Activated CD8-positive, alpha-beta T cell treated with anti-CD3 and anti-CD28 coated beads for 36 hours (primary cell): Measurements from ENCODE around the gene TRAK1. TPM values are rescaled to one million over a fixed set of nuclear protein-coding genes. Genes with fewer than 3 reads are reported as not detected.

Source experiments
- ATAC-seq: fragments of 200-7000 bp; cut with Tn5 transposase; one replicate; pipeline ENCODE4 v1.10.0; 2021; ENCODE audit warnings: mild to moderate bottlenecking, moderate library complexity
- CTCF ChIA-PET: fragments of 350-600 bp; sonication (Branson Sonifier 250); formaldehyde crosslinking; loops from one replicate; lab custom pipeline; 2021; ENCODE audit warnings: antibody characterized with exemption; lab: Charles Lee
- POLR2A ChIA-PET: fragments of 350-600 bp; sonication (Branson Sonifier 250); formaldehyde crosslinking; loops from one replicate; lab custom pipeline; 2021; ENCODE audit warnings: antibody characterized with exemption; lab: Charles Lee
- DNase-seq: peaks from one replicate; pipeline ENCODE4 v3.0.0-alpha.2; 2020
- H3K27ac Mint-ChIP-seq: one replicate; pipeline ENCODE4 v1.8.0; 2021; ENCODE audit warnings: mild to moderate bottlenecking, mixed read lengths
- H3K27me3 Mint-ChIP-seq: one replicate; pipeline ENCODE4 v1.8.0; 2021; ENCODE audit warnings: mixed read lengths
- H3K36me3 Mint-ChIP-seq: one replicate; pipeline ENCODE4 v1.8.0; 2021; ENCODE audit warnings: low read depth, mixed read lengths
- H3K4me1 Mint-ChIP-seq: one replicate; pipeline ENCODE4 v1.8.0; 2021; ENCODE audit warnings: low read depth, mixed read lengths
- H3K4me3 Mint-ChIP-seq: one replicate; pipeline ENCODE4 v1.8.0; 2021; ENCODE audit warnings: mild to moderate bottlenecking, moderate library complexity, mixed read lengths
- H3K9me3 Mint-ChIP-seq: one replicate; pipeline ENCODE4 v1.8.0; 2021; ENCODE audit warnings: mixed read lengths
- intact Hi-C: fragments of 100-400 bp; cut with micrococcal nuclease; formaldehyde crosslinking; loops from one replicate; pipeline ENCODE4 v1.10.0; 2022
- total RNA-seq, 2 experiments: library from RNA; stranded (reverse); gene quantifications; one replicate each; pipeline ENCODE4 v1.2.3, GENCODE V29; 2021
- TF ChIP-seq, protein P1 (sequence below): fragments of 200-600 bp; IDR thresholded peaks from one replicate; pipeline ENCODE4 v1.8.0; 2022; ENCODE audit warnings: antibody characterized with exemption, mild to moderate bottlenecking

Gene TRAK1
- total RNA-seq, 2 experiments from 2014 or later = 24.1 to 24.3 TPM

DNA sequence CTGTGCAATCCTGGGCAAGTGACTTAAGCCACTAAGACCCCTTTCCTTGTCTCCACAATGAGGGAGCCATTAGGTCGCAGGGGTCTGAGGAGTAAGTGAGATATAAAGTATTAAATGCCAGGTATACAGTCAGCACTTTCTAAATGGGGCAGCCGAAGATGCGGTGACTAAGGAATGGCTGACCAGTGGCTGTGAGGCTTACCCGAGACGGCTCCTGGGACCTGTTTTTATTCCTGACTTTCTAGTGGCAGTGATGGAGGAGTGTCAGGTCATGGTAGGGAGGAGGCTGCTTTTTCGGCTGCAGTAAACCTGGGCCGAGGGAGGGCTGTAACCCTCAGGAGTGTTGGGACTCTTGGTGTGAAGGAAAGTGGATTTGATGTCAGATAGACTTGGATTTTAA is 52.3 kb downstream of the TRAK1 start:
- CTCF ChIA-PET = interaction anchor here (0.9 to 1.7 kb wide), 2 partner anchors 13 to 47 kb away, joined by 3 to 5 read pairs; no protein-coding TSS in a partner anchor
- DNase-seq = no peak
- no peaks in the 10 kb centered on the region for H3K9me3 Mint-ChIP-seq

DNA sequence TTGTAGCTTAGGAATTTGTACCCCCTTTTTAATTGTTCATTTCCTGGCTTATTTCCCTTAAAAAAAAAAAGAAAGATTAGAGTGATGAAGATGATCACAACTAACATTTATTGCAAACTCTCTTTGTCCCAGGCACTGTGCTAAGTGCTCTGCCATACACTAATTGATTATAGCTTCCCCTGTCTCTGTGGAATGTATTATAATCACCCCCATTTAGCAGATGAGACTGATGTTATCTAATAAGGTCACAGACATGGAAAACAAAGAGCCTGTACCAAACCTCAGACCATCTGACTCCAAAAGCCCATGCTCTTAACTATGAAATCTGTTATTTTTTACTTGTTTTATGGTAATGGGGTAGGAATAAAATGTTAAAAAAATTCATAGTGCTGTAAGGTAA is 53.1 kb downstream of the TRAK1 start:
- intact Hi-C loops = no loop called here
- DNase-seq (no peak), ATAC-seq (no peak)
- ChIA-PET CTCF (interaction anchor here (0.9 to 1.7 kb wide), 2 partner anchors 12 to 47 kb away, joined by 3 to 5 read pairs; no protein-coding TSS in a partner anchor), POLR2A (no interaction called here)
- Mint-ChIP-seq H3K4me1 (peaks cover 30% of the 10 kb centered on the region), H3K27me3 (no peaks in the 10 kb centered on the region), H3K4me3 (no peak overlapping the region), H3K36me3 (peaks cover 4% of the 10 kb centered on the region), H3K9me3 (no peaks in the 10 kb centered on the region), H3K27ac (no peak overlapping the region)
- TF ChIP-seq, protein P1, sequence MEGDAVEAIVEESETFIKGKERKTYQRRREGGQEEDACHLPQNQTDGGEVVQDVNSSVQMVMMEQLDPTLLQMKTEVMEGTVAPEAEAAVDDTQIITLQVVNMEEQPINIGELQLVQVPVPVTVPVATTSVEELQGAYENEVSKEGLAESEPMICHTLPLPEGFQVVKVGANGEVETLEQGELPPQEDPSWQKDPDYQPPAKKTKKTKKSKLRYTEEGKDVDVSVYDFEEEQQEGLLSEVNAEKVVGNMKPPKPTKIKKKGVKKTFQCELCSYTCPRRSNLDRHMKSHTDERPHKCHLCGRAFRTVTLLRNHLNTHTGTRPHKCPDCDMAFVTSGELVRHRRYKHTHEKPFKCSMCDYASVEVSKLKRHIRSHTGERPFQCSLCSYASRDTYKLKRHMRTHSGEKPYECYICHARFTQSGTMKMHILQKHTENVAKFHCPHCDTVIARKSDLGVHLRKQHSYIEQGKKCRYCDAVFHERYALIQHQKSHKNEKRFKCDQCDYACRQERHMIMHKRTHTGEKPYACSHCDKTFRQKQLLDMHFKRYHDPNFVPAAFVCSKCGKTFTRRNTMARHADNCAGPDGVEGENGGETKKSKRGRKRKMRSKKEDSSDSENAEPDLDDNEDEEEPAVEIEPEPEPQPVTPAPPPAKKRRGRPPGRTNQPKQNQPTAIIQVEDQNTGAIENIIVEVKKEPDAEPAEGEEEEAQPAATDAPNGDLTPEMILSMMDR = no peak

More for the DNA sequence above, 52.3 kb downstream of the TRAK1 start:
- Mint-ChIP-seq H3K4me3 (no peak overlapping the region), H3K36me3 (peaks cover 4% of the 10 kb centered on the region), H3K4me1 (peaks cover 22% of the 10 kb centered on the region), H3K27ac (no peak overlapping the region), H3K27me3 (no peaks in the 10 kb centered on the region)
- ATAC-seq = no peak
- POLR2A ChIA-PET = no interaction called here
- TF ChIP-seq, protein P1 = no peak
- intact Hi-C loops = no loop called here

DNA sequence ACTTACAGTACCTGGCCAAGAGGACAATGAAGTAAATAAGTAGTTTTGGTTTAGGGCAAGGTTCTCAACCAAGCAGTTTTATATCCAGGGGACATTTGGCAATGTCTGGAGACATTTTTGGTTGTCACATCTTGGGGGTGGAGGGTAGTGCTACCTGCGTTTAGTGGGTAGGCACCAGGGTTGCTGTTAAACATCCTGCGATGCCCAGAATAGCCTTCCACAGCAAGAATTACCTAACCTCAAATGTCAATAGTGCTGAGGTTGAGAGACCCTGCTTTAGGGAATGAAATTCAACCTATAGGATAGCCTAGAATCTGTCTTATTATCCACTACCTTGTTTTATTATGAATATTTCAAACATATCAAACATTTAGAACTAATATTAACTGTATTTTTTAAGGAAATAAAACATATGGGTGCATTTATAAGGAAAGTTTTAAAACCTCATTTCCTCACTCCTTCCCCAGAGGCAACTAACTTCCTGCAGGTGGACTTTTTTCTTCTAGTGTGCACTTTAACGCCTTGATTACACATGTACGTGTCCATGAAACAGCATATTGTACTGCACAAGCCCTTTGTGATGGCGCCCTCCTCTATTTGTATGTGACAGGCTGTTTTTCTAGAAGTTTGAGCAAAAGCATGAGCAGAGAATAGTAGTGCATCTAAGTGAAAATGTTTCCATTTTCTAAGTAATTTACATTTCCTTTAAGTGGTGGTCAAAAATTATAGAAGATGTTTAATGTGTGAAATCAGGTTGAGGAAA is 57.1 kb downstream of the TRAK1 start:
- no peak for DNase-seq
- peak overlapping the region; percentile 40 for H3K27ac Mint-ChIP-seq
- H3K4me3 Mint-ChIP-seq = no peak overlapping the region
- ChIA-PET CTCF (no interaction called here), POLR2A (no interaction called here)
- TF ChIP-seq, protein P1 = no peak
- intact Hi-C loops = no loop called here
- ATAC-seq = peak; percentile 30
- H3K36me3 Mint-ChIP-seq = peaks cover 4% of the 10 kb centered on the region
- no peaks in the 10 kb centered on the region for H3K9me3 Mint-ChIP-seq
- no peaks in the 10 kb centered on the region for H3K27me3 Mint-ChIP-seq
- H3K4me1 Mint-ChIP-seq = peaks cover 32% of the 10 kb centered on the region

DNA sequence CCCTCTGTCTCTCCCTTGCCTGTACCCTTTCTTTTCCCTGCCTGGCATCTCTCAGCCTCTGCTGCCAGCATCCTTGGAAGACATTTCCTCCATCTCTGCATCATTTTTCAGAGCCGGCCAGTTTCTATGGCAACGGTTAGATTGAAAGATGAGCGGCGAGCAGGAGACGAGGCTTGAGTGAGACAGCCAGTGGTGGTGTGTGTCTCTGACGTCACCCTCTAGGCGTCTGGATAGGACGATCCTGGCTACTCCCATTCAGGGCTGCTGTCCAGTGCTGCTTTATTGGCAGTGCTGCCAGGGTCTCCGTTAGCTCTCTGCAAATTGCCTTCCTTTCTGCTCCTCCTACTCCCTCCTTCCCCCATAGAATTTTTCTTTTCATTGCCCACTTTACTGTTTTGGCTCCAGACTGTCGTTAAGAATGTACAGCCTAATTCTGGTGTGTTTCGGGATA is 57.9 kb downstream of the TRAK1 start:
- intact Hi-C loops = no loop called here
- POLR2A ChIA-PET = no interaction called here

DNA sequence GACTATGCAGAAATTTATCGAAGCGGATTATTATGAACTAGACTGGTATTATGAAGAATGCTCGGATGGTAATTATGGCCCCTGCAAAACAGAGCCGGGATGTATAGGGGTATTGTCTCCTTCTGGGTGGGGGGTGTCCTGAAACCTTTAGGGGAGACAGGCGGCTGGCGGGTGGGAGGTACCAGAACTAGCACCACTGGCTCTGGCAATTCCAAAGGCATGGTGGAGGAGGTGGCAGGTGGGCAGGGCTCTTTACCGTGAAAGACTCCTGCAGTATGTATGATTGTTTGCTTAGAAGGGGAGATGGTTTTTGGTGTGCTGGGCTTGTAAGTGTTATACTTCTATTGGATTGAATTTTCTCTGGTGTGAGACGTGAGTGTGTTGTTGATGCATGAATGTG is 58.4 kb downstream of the TRAK1 start:
- POLR2A ChIA-PET = no interaction called here

More for the DNA sequence above, 57.9 kb downstream of the TRAK1 start:
- CTCF ChIA-PET = no interaction called here
- Mint-ChIP-seq H3K4me1 (peaks cover 28% of the 10 kb centered on the region), H3K27me3 (no peaks in the 10 kb centered on the region), H3K4me3 (no peak overlapping the region), H3K9me3 (no peaks in the 10 kb centered on the region), H3K27ac (no peak overlapping the region), H3K36me3 (peaks cover 4% of the 10 kb centered on the region)
- no peak for ATAC-seq
- no peak for DNase-seq
- TF ChIP-seq, protein P1 = no peak

More for the DNA sequence above, 58.4 kb downstream of the TRAK1 start:
- ATAC-seq (no peak), DNase-seq (no peak)
- Mint-ChIP-seq H3K36me3 (peaks cover 4% of the 10 kb centered on the region), H3K27me3 (no peaks in the 10 kb centered on the region), H3K9me3 (no peaks in the 10 kb centered on the region), H3K4me1 (peaks cover 26% of the 10 kb centered on the region), H3K27ac (no peak overlapping the region), H3K4me3 (no peak overlapping the region)
- CTCF ChIA-PET = no interaction called here
- intact Hi-C loops = no loop called here
- TF ChIP-seq, protein P1 = no peak
